Keratinocyte (primary cell): Measurements from ENCODE around the gene MCTP2.

Experiments used
- EZH2 ChIP-seq: IDR thresholded peaks from one replicate; pipeline ENCODE4 v1.6.1; 2012; ENCODE audit warnings: inconsistent platforms, mild to moderate bottlenecking, low read length, moderate library complexity
- TF ChIP-seq, protein P1 (sequence below), 3 experiments: IDR thresholded peaks in 1 of 3; conservative IDR thresholded peaks in 1 of 3; optimal IDR thresholded peaks in 1 of 3; 2 replicates in 2 of 3; 3 replicates in 1 of 3; pipeline versions ENCODE3 to v1.5.1; 2011; ENCODE audit warnings: low read length in 3 of 3, mild to moderate bottlenecking in 3 of 3, moderate library complexity in 2 of 3, control low read depth in 1 of 3, inconsistent platforms in 1 of 3; ENCODE audit not compliant: insufficient read depth in 2 of 3; ENCODE audit errors: extremely low read depth in 1 of 3

- no peak for TF ChIP-seq EZH2
- TF ChIP-seq, protein P1, sequence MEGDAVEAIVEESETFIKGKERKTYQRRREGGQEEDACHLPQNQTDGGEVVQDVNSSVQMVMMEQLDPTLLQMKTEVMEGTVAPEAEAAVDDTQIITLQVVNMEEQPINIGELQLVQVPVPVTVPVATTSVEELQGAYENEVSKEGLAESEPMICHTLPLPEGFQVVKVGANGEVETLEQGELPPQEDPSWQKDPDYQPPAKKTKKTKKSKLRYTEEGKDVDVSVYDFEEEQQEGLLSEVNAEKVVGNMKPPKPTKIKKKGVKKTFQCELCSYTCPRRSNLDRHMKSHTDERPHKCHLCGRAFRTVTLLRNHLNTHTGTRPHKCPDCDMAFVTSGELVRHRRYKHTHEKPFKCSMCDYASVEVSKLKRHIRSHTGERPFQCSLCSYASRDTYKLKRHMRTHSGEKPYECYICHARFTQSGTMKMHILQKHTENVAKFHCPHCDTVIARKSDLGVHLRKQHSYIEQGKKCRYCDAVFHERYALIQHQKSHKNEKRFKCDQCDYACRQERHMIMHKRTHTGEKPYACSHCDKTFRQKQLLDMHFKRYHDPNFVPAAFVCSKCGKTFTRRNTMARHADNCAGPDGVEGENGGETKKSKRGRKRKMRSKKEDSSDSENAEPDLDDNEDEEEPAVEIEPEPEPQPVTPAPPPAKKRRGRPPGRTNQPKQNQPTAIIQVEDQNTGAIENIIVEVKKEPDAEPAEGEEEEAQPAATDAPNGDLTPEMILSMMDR (optimal IDR thresholded peaks at IDR 0.05 in 1 of 3, IDR thresholded peaks at IDR 0.05 in 1 of 3, conservative IDR thresholded peaks at IDR 0.05 in 1 of 3; ENCODE audit: extremely low read depth in 1 of 3, insufficient read depth in 2 of 3, low read length in 3 of 3): peak; percentile 34 to 60 (median 56)
These were observed 294.8 kb downstream of the MCTP2 start for GRCh38 chr15:94526071-94526689.
